Ishikawa (cell line): ENCODE data around the gene CPEB4.

Experiments
- CEBPB ChIP-seq: IDR thresholded peaks from 2 replicates; pipeline ENCODE4 v1.6.1; 2012
- CREB1 ChIP-seq: IDR thresholded peaks from 2 replicates; pipeline ENCODE4 v1.6.1; 2012; ENCODE audit warnings: low read depth
- EGR1 ChIP-seq: IDR thresholded peaks from 2 replicates; pipeline ENCODE4 v1.6.1; 2012
- EP300 ChIP-seq: IDR thresholded peaks from 2 replicates; pipeline ENCODE4 v1.6.1; 2012; ENCODE audit warnings: borderline replicate concordance
- FOXM1 ChIP-seq: IDR thresholded peaks from 2 replicates; pipeline ENCODE4 v1.6.1; 2012; ENCODE audit warnings: low read depth, borderline replicate concordance
- MAX ChIP-seq: IDR thresholded peaks from 2 replicates; pipeline ENCODE4 v1.6.1; 2012
- NFIC ChIP-seq: IDR thresholded peaks from 2 replicates; pipeline ENCODE4 v1.6.1; 2012
- RAD21 ChIP-seq: IDR thresholded peaks from 2 replicates; pipeline ENCODE4 v1.6.1; 2012; ENCODE audit warnings: low read depth
- TAF1 ChIP-seq: IDR thresholded peaks from 2 replicates; pipeline ENCODE4 v1.6.1; 2012; ENCODE audit warnings: low read depth, mild to moderate bottlenecking
- TCF12 ChIP-seq: IDR thresholded peaks from 2 replicates; pipeline ENCODE4 v1.6.1; 2012; ENCODE audit warnings: low read depth
- TEAD4 ChIP-seq: IDR thresholded peaks from 2 replicates; pipeline ENCODE4 v1.6.1; 2012
- YY1 ChIP-seq: IDR thresholded peaks from 2 replicates; pipeline ENCODE4 v1.6.1; 2012; ENCODE audit warnings: low read depth
- ZBTB7A ChIP-seq: IDR thresholded peaks from 2 replicates; pipeline ENCODE4 v1.6.1; 2012; ENCODE audit warnings: low read depth
- TF ChIP-seq, protein P1 (sequence below): IDR thresholded peaks from 2 replicates; pipeline ENCODE4 v1.6.1; 2012; ENCODE audit warnings: low read depth, mild to moderate bottlenecking
- TF ChIP-seq, protein P2 (sequence below): IDR thresholded peaks from 2 replicates; pipeline ENCODE4 v1.6.1; 2012

The CPEB4 gene

DNA sequence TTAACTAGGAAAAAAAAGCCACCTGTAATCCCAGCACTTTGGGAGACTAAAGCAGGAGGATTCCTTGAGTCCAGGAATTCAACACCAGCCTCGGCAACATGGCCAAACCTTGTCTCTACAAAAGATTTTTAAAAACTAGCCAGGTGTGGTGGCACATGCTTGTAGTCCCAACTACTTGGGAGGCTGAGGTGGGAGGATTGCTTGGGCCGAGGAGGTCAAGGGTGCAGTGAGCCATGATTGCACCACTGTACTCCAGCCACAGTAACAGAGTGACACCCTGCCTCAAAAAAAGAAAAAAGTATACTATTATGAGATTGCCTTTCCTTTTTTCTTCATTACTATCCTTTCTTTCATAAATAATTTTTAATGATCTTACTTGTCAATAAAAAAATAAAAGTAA lies 45.8 kb downstream of the CPEB4 start:
- TF ChIP-seq FOXM1 = no peak
- no peak for TF ChIP-seq CEBPB
- TF ChIP-seq NFIC = no peak
- no peak for TF ChIP-seq RAD21
- no peak for TF ChIP-seq YY1
- no peak for TF ChIP-seq ZBTB7A
- no peak for TF ChIP-seq CREB1
- TF ChIP-seq, protein P1, sequence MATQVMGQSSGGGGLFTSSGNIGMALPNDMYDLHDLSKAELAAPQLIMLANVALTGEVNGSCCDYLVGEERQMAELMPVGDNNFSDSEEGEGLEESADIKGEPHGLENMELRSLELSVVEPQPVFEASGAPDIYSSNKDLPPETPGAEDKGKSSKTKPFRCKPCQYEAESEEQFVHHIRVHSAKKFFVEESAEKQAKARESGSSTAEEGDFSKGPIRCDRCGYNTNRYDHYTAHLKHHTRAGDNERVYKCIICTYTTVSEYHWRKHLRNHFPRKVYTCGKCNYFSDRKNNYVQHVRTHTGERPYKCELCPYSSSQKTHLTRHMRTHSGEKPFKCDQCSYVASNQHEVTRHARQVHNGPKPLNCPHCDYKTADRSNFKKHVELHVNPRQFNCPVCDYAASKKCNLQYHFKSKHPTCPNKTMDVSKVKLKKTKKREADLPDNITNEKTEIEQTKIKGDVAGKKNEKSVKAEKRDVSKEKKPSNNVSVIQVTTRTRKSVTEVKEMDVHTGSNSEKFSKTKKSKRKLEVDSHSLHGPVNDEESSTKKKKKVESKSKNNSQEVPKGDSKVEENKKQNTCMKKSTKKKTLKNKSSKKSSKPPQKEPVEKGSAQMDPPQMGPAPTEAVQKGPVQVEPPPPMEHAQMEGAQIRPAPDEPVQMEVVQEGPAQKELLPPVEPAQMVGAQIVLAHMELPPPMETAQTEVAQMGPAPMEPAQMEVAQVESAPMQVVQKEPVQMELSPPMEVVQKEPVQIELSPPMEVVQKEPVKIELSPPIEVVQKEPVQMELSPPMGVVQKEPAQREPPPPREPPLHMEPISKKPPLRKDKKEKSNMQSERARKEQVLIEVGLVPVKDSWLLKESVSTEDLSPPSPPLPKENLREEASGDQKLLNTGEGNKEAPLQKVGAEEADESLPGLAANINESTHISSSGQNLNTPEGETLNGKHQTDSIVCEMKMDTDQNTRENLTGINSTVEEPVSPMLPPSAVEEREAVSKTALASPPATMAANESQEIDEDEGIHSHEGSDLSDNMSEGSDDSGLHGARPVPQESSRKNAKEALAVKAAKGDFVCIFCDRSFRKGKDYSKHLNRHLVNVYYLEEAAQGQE = no peak
- TF ChIP-seq TAF1 = no peak
- TF ChIP-seq, protein P2, sequence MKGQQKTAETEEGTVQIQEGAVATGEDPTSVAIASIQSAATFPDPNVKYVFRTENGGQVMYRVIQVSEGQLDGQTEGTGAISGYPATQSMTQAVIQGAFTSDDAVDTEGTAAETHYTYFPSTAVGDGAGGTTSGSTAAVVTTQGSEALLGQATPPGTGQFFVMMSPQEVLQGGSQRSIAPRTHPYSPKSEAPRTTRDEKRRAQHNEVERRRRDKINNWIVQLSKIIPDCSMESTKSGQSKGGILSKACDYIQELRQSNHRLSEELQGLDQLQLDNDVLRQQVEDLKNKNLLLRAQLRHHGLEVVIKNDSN = no peak
- no peak for TF ChIP-seq EGR1
- no peak for TF ChIP-seq TEAD4
- TF ChIP-seq MAX = no peak
- TF ChIP-seq EP300 = no peak

DNA sequence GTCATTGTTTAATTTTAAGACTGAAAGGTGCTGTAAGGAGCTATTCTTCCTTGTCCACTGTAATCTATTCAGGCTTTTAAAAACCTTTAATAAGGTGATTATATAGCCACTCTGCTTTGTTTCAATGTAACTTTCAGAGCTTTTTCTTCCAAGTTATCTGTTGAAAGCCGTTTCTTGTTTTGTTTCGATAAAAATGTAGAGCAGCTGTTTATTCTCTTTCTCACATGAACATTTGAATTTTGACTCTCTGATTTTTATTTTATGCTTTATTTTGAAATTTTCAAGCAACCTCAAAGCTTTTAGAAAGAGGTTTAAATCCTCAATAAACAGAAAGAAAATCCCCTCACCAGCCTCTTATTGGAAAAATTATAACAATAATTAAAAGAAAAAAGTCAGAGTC lies 47.2 kb downstream of the CPEB4 start:
- no peak for TF ChIP-seq FOXM1
- TF ChIP-seq, protein P1 = no peak
- no peak for TF ChIP-seq EGR1
- TF ChIP-seq MAX = no peak
- no peak for TF ChIP-seq TCF12
- no peak for TF ChIP-seq CREB1
- TF ChIP-seq TEAD4 = no peak
- TF ChIP-seq ZBTB7A = no peak
- no peak for TF ChIP-seq YY1
- TF ChIP-seq, protein P2 = no peak
- no peak for TF ChIP-seq EP300
- no peak for TF ChIP-seq RAD21
- no peak for TF ChIP-seq CEBPB
- TF ChIP-seq NFIC = no peak
- no peak for TF ChIP-seq TAF1

DNA sequence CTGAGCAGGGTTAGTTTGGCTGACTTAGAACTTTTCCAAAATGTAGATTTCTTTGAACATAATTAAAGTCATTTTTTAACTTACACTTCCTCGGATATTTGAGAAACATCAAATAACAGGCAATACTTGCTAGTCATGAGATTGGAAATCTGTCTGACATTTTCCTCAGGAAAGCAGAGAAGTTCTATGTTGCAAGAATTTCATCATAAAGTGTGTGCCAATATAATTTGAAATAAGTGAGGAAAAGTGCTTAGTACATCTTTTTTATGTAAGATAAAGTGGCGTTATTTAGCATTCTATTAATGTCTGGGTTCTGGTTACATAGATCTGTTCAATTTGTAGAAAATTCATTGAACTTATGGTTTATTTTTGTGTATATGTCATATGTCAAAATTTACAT lies 52.1 kb downstream of the CPEB4 start:
- TF ChIP-seq FOXM1 = no peak
- no peak for TF ChIP-seq TCF12
- no peak for TF ChIP-seq YY1
- TF ChIP-seq EGR1 = no peak
- TF ChIP-seq MAX = no peak
- no peak for TF ChIP-seq CREB1
- no peak for TF ChIP-seq RAD21
- TF ChIP-seq, protein P2 = no peak
- TF ChIP-seq TAF1 = no peak
- TF ChIP-seq, protein P1 = no peak
- no peak for TF ChIP-seq TEAD4
- TF ChIP-seq NFIC = no peak
- TF ChIP-seq CEBPB = no peak
- no peak for TF ChIP-seq EP300
- TF ChIP-seq ZBTB7A = no peak

GRCh38 chr5:173941102-173941501 lies 53.0 kb downstream of the CPEB4 start:
- TF ChIP-seq, protein P2 = no peak
- TF ChIP-seq EGR1 (no peak), TCF12 (no peak), EP300 (no peak)
